Lower leg skin (tissue), 4 donors: ENCODE data around the gene EDRF1. TPM values are rescaled to one million over a fixed set of nuclear protein-coding genes. Genes with fewer than 3 reads are reported as not detected.

Experiments used
- DNase-seq, 2 donors: peaks; one replicate each; pipeline ENCODE4 v3.0.0-alpha.2; 2019; ENCODE audit warnings: low spot score in 2 of 2
- H3K4me3 ChIP-seq: fragments of 200-600 bp; sonication (generic); 2 replicates; pipeline ENCODE4 v1.5.1; 2017; ENCODE audit warnings: mild to moderate bottlenecking, low read depth; ENCODE audit not compliant: poor library complexity, severe bottlenecking
- POLR2A ChIP-seq, 2 donors: fragments of 450-650 bp; IDR thresholded peaks; one replicate each; pipeline ENCODE4 v1.6.1; 2016 to 2017; ENCODE audit warnings: antibody characterized with exemption in 2 of 2, mild to moderate bottlenecking in 1 of 2, moderate library complexity in 1 of 2
- WGBS, 2 donors: methylation state at CpG; one replicate each; pipeline ENCODE4 v1.1.5; 2018; 5-methylcytosine and 5-hydroxymethylcytosine counted together
- intact Hi-C: fragments of 100-400 bp; cut with DNase I; formaldehyde crosslinking; loops from one replicate; pipeline ENCODE4 v1.15.0; 2023; ENCODE audit warnings: low total_unique reads
- total RNA-seq, 4 donors: library from RNA; depleted of rRNA; stranded (reverse); fragments of >200 nt; gene quantifications; one replicate each; pipeline ENCODE4 v1.1.0, GENCODE V29; 2016
- TF ChIP-seq, protein P1 (sequence below), 3 donors: fragments of 450-650 bp; IDR thresholded peaks; one replicate each; pipeline ENCODE4 v1.5.1; 2016; ENCODE audit warnings: antibody characterized with exemption in 3 of 3, mild to moderate bottlenecking in 3 of 3, moderate library complexity in 2 of 3

The EDRF1 gene
- 10 to 100 TPM; 12.8 to 20.8 (median 19.3) TPM for total RNA-seq

DNA sequence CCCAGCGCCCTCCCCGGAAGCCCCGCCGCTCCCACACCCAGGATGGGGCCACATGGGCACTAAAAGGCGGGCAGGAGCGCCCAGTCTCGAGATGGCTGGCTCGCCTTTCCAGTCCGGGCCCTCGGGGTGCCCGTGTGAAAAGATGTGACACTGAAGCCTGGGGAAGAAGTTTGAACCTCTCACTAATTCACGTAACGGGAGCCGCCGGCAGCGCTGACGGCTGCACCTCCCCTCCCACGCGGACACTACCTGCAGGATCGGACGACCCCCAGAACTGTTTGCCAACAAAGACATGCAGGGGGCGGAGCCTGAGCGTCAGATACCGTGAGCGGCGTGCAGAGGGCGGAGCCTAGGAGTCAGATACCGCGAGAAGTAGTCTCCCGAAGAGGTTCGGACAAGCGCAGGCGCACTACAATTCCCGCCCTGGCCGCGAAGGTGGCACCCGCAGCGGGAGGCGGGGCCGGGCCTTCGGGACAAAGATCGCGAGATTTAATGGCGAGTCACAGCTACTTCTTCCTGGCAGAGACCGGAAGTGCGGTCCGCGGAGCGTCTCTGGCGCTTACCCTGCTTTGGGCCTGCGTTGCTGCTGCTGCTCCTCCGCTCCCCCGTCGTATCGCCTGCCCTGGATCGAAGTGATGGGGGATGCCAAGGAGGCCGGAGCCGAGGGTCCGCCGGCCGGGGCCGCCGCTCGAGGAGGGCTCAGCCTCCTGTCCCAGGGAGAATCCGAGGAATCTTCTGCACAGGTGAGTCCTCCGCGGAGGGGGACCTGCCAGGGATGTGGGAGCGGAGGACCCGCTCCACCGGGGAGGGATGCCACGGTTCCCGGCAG is at the start of gene EDRF1:
EDRF1 (plus strand) TSS at position 537 of the 829 bp plus-strand sequence; CDS start at position 636, 99 bp downstream.
- TF ChIP-seq POLR2A (IDR thresholded peaks at IDR 0.05) = peak in 1 of 2 donors; percentile 55
- TF ChIP-seq, protein P1, sequence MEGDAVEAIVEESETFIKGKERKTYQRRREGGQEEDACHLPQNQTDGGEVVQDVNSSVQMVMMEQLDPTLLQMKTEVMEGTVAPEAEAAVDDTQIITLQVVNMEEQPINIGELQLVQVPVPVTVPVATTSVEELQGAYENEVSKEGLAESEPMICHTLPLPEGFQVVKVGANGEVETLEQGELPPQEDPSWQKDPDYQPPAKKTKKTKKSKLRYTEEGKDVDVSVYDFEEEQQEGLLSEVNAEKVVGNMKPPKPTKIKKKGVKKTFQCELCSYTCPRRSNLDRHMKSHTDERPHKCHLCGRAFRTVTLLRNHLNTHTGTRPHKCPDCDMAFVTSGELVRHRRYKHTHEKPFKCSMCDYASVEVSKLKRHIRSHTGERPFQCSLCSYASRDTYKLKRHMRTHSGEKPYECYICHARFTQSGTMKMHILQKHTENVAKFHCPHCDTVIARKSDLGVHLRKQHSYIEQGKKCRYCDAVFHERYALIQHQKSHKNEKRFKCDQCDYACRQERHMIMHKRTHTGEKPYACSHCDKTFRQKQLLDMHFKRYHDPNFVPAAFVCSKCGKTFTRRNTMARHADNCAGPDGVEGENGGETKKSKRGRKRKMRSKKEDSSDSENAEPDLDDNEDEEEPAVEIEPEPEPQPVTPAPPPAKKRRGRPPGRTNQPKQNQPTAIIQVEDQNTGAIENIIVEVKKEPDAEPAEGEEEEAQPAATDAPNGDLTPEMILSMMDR (IDR thresholded peaks at IDR 0.05) = no peak
- intact Hi-C loops = no loop called here
- peak within 1 kb of the TSS; percentile 97 for H3K4me3 ChIP-seq
- peak; percentile 98 to 100 for DNase-seq
- 0 to 1% methylated on average over 36 to 40 of the region's 72 CpGs for WGBS, 2 donors

DNA sequence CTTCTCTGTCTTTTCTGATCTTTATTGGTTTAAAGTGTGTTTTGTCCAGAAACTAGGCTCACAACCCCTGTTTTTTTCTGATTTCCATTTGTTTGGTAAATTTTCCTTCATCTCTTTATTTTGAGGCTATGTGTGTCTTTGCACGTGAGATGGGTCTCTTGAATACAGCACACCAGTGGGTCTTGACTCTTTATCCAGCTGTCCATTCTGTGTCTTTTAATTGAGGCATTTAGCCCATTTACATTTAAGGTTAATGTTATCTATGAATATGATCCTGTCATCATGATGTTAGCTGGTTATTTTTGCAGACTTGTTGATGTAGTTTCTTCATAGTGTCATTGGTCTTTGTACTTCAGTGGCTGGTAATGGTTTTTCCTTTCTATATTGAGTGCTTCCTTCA is 46.6 kb upstream of the EDRF1 start:
- H3K4me3 ChIP-seq = no peak overlapping the region
- intact Hi-C loops = no loop called here
- 75 to 87% methylated on average over 1 of the region's 1 CpG for WGBS, 2 donors
- TF ChIP-seq, protein P1 (IDR thresholded peaks at IDR 0.05) = no peak
- TF ChIP-seq POLR2A (IDR thresholded peaks at IDR 0.05) = no peak
- no peak for DNase-seq

DNA sequence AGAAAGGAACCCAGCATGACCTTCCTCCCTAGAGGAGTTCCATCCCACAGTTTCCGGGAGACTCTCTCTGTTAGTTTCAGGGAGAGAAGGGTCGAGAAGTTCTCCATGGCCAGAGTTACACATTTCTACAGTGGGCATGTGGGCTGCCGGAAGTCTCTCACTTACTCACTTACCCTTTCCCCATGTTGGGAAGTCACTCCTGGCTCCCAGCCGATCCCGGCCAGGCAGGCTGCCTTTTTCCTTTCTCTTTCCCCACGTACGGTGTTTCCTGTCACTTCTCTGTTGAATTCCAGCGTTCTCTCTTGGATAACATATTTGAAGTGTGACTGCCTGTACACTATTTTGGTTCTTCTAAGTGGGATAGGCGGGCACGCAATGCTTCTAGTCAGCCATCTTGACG is 40.1 kb upstream of the EDRF1 start:
- no peak for DNase-seq
- intact Hi-C loops = no loop called here
- no peak overlapping the region for H3K4me3 ChIP-seq
- TF ChIP-seq, protein P1 (IDR thresholded peaks at IDR 0.05) = no peak
- no peak for TF ChIP-seq POLR2A (IDR thresholded peaks at IDR 0.05)
- 68 to 71% methylated on average over 11 of the region's 11 CpGs for WGBS, 2 donors

DNA sequence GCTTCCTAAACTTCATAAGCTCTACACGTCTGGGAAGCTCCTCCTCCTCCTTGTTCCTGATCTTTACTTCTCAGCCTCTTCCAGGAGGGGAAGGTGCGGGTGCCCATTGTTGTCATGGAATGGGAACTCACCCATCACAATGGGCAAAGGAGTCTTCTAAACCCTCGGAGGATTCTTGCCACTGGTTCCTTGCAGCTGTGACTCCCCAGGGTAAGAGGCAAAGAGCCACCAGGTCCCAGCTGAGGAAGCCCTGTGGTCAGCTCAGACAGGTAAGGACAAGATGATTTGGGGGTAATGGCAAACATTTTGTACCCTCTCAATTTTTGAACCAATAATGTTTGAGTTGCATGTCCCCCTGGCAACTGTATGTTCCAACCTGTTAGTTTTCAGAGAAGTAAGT is 36.4 kb upstream of the EDRF1 start, which contains the start of gene TEX36:
TEX36 (minus strand) TSS at position 101 of the 400 bp plus-strand sequence. CDS start 174 bp downstream, outside the sequence.
- DNase-seq = no peak
- H3K4me3 ChIP-seq = no peak within 1 kb of the TSS
- intact Hi-C loops = no loop called here
- WGBS, 2 donors = 70 to 73% methylated on average over 3 of the region's 3 CpGs
- TF ChIP-seq POLR2A (IDR thresholded peaks at IDR 0.05) = no peak
- TF ChIP-seq, protein P1 (IDR thresholded peaks at IDR 0.05) = no peak

DNA sequence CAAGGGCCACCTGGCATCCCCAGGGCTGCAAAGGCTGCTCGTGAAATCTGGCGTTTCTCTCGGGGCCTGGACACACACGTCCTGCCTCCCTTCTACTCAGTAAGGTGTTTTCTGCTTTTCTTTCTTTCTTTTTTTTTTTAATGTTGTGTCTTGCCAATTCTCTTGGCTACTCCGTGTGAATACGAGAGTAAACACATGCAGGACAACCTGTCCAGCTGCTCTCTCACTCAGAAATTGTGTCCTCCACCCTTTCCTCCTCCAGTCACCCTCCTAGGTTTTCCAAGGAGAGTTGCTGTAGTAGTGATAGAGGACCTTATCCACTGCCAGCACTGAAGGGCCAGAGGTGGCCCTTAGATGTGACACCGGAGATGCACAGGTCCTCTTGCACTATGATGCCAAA is 35.7 kb upstream of the EDRF1 start:
- TF ChIP-seq, protein P1 (IDR thresholded peaks at IDR 0.05) = no peak
- no peak for TF ChIP-seq POLR2A (IDR thresholded peaks at IDR 0.05)
- WGBS, 2 donors = 72% methylated on average over 7 of the region's 7 CpGs
- intact Hi-C loops = no loop called here
- peak in 1 of 2 donors; percentile 26 for DNase-seq
- no peak overlapping the region for H3K4me3 ChIP-seq
